GM12878 (cell line): ENCODE data around the gene PLPP1. TPM values are rescaled to one million over a fixed set of nuclear protein-coding genes. Genes with fewer than 3 reads are reported as not detected.
"Not testable (repeated sequence)": the region's sequence is repeated elsewhere in the genome, so short reads cannot be mapped to it uniquely, and the experiment has no call there.

Experiments used
- ATAC-seq: fragments of 200-7000 bp; cut with Tn5 transposase; 3 replicates; pipeline ENCODE4 v1.9.1; 2020; ENCODE audit warnings: mild to moderate bottlenecking, moderate library complexity
- BruUV-seq: library from RNA; stranded (reverse); fragments of 400-500 nt; replicated peaks from 2 replicates; lab custom pipeline; 2021; lab: Mats Ljungman, UMichigan
- CTCF ChIA-PET: fragments of 300-600 bp; sonication (Branson Sonifier 250); formaldehyde crosslinking; extraction: SDS; loops from one replicate; lab custom pipeline; 2021; ENCODE audit warnings: inconsistent platforms; lab: Yijun Ruan, JAX
- POLR2A ChIA-PET: fragments of 350-600 bp; formaldehyde crosslinking; extraction: SDS; loops from one replicate; lab custom pipeline; 2021; ENCODE audit warnings: inconsistent platforms; lab: Charles Lee
- RAD21 ChIA-PET: fragments of 300-600 bp; sonication (Branson Sonifier 250); formaldehyde crosslinking; loops from one replicate; lab custom pipeline; 2023; ENCODE audit warnings: antibody characterized with exemption; ENCODE audit not compliant: unreplicated experiment; lab: Charles Lee
- SMC1A ChIA-PET: fragments of 300-600 bp; sonication (Branson Sonifier 250); formaldehyde crosslinking; loops from one replicate; lab custom pipeline; 2023; ENCODE audit not compliant: unreplicated experiment, uncharacterized antibody; lab: Charles Lee
- DNase-seq: peaks from one replicate; pipeline ENCODE4 v3.0.0-alpha.2; 2011; ENCODE audit warnings: low read depth, low spot score
- FAIRE-seq: peaks from 3 replicates; lab custom pipeline; 2011; peaks lifted over from hg19 to GRCh38; lab: Jason Lieb, UNC
- H2AFZ ChIP-seq: 2 replicates; pipeline ENCODE4 v1.6.0; 2011; ENCODE audit warnings: low read depth, low read length, control low read depth; ENCODE audit not compliant: control insufficient read depth
- H3K27ac ChIP-seq: 2 replicates; pipeline ENCODE4 v1.5.1; 2011; ENCODE audit warnings: control low read depth; ENCODE audit not compliant: control insufficient read depth, insufficient read depth
- H3K27me3 ChIP-seq, 2 experiments: replicated peaks in 1 of 2; 2 replicates each; pipeline versions ENCODE4 v1.6.0 to v1.6.1; 2011; ENCODE audit warnings: low read length in 1 of 2; ENCODE audit not compliant: control insufficient read depth in 2 of 2, insufficient read depth in 2 of 2
- H3K36me3 ChIP-seq, 2 experiments: 2 replicates each; pipeline ENCODE4 v1.5.1; 2011; ENCODE audit warnings: low read length in 1 of 2; ENCODE audit not compliant: control insufficient read depth in 2 of 2, insufficient read depth in 2 of 2
- H3K4me1 ChIP-seq: 2 replicates; pipeline ENCODE4 v1.6.1; 2011; ENCODE audit warnings: mild to moderate bottlenecking, low read length, moderate library complexity, mixed read lengths; ENCODE audit not compliant: control insufficient read depth, insufficient read depth
- H3K4me2 ChIP-seq: 2 replicates; pipeline ENCODE4 v1.6.0; 2011; ENCODE audit warnings: control low read depth; ENCODE audit not compliant: control insufficient read depth, insufficient read depth
- H3K4me3 ChIP-seq: fragments of 200-600 bp; sonication (generic); 2 replicates; pipeline ENCODE4 v1.5.1; 2016
- H3K79me2 ChIP-seq: 2 replicates; pipeline ENCODE4 v1.6.0; 2011; ENCODE audit warnings: low read length; ENCODE audit not compliant: control insufficient read depth, insufficient read depth
- H3K9ac ChIP-seq: 2 replicates; pipeline ENCODE4 v1.8.0; 2011; ENCODE audit warnings: low read length, control low read depth, mixed read lengths; ENCODE audit not compliant: control insufficient read depth, insufficient read depth
- H3K9me3 ChIP-seq: replicated peaks from 3 replicates; pipeline ENCODE4 v1.5.1; 2011; ENCODE audit warnings: mild to moderate bottlenecking, low read length; ENCODE audit not compliant: control insufficient read depth, insufficient read depth
- H4K20me1 ChIP-seq: 2 replicates; pipeline ENCODE4 v1.6.0; 2011; ENCODE audit not compliant: control insufficient read depth, insufficient read depth
- NR2C1 ChIP-seq: fragments of 450-650 bp; IDR thresholded peaks from 2 replicates; pipeline ENCODE4 v1.6.1; 2017; ENCODE audit warnings: antibody characterized with exemption, mild to moderate bottlenecking, moderate library complexity
- WGBS: methylation state at CpG from one replicate; pipeline ENCODE4 v1.1.6; 2016; ENCODE audit warnings: low lambda C conversion rate; ENCODE audit not compliant: insufficient replicate concordance, insufficient coverage; ENCODE audit errors: missing lambda C conversion rate; 5-methylcytosine and 5-hydroxymethylcytosine counted together
- in situ Hi-C: fragments of 300-500 bp; cut with MboI; formaldehyde crosslinking; loops from 9 replicates; pipeline ENCODE4 v1.14.3; 2018; ENCODE audit warnings: mixed read lengths
- intact Hi-C: fragments of 100-400 bp; cut with micrococcal nuclease; formaldehyde crosslinking; loops from one replicate; pipeline ENCODE4 v1.14.2; 2022; ENCODE audit not compliant: unreplicated experiment
- polyA plus RNA-seq, 11 experiments: library from polyadenylated mRNA; depleted of rRNA in 4 of 11; unstranded in 6 of 11; stranded (reverse) in 5 of 11; fragments of >200 nt; fragmentation: Nextera tagmentation in 4 of 11; fragmentation: Illumina TruSeq in 1 of 11; extraction: Ambion mirVana in 4 of 11; extraction: Trizol in 1 of 11; gene quantifications; 1 replicate in 1 of 11; 2 replicates in 10 of 11; pipeline versions ENCODE4 v1.2.1 to v1.2.3, GENCODE V29; 2011 to 2016; ENCODE audit warnings: inconsistent platforms in 2 of 11, missing spikeins in 2 of 11, low read depth in 1 of 11
- total RNA-seq, 4 experiments: library from RNA; depleted of rRNA in 3 of 4; stranded (reverse); fragments of >200 nt in 3 of 4; fragmentation: Illumina TruSeq in 1 of 4; extraction: Trizol in 1 of 4; gene quantifications; 2 replicates each; pipeline versions ENCODE4 v1.2.1 to v1.2.3, GENCODE V29; 2013 to 2021

Gene PLPP1
- total and polyA plus RNA-seq, 10 of the 15 experiments (the other 5 are each of a cell fraction or from before 2014, with no cell fraction given), result 3.0 to 11.3 (median 8.1) TPM

DNA sequence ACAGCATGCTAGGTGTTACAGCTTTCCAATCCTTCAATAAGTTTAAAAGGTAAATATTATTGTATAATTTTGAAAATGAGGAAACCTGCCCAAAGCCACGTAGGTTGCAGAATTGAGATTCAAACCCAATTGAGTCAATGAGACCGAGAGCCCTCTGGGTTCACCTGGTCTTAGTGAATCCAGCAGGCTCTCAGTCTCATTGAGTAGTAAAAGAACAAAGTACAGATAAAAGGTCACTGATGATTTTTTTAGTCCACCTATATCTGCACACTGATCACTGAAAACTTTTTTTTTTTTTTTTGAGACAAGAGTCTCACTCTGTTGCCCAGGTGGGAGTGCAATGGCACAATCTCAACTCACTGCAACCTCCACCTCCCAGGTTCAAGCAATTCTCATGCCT is 27.2 kb downstream of the PLPP1 start:
- H3K27ac ChIP-seq, result no peak overlapping the region
- no peak for ATAC-seq
- WGBS, result 75% methylated on average over 2 of the region's 2 CpGs
- no peak overlapping the region for H2AFZ ChIP-seq
- no peaks in the 10 kb centered on the region for H3K79me2 ChIP-seq
- no peaks in the 10 kb centered on the region for H3K9me3 ChIP-seq
- DNase-seq, result no peak
- ChIA-PET SMC1A (interaction anchor here (0.8 to 1.4 kb wide), 4 partner anchors 9 to 56 kb away, joined by 3 to 5 read pairs (median 4); no protein-coding TSS in a partner anchor), CTCF (no interaction called here), POLR2A (interaction anchor here (0.6 kb wide), 1 partner anchor 215 kb away, joined by 3 read pairs; no protein-coding TSS in a partner anchor), RAD21 (no interaction called here)
- no peaks in the 10 kb centered on the region for H3K4me1 ChIP-seq
- in situ Hi-C loops, result no loop called here
- H3K4me2 ChIP-seq, result no peak overlapping the region
- no peak for FAIRE-seq
- intact Hi-C loops, result no loop called here
- no TSS peak for BruUV-seq
- no peaks in the 10 kb centered on the region for H3K36me3 ChIP-seq
- no peak for TF ChIP-seq NR2C1
- H3K4me3 ChIP-seq, result no peak overlapping the region
- no peak overlapping the region for H3K9ac ChIP-seq
- H3K27me3 ChIP-seq, result no peaks in the 10 kb centered on the region
- H4K20me1 ChIP-seq, result no peaks in the 10 kb centered on the region

DNA sequence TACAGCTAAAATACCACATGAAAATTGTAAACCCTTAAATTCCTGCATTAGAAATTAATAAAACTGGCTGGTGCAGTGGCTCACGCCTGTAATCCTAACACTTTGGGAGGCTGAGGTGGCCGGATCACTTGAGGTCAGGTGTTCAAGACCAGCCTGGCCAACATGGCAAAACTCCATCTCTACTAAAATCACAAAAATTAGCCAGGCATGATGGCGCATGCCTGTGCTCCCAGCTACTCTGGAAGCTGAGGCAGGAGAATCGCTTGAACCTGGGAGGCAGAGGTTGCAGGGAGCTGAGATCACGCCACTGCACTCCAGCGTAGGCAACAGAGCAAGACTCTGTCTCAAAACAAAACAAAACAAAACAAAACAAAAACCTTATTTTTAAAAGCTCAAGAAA is 29.1 kb downstream of the PLPP1 start:
- BruUV-seq, ATAC-seq, H3K27ac ChIP-seq, H3K79me2 ChIP-seq, H3K4me3 ChIP-seq, H3K9ac ChIP-seq, H3K9me3 ChIP-seq, FAIRE-seq, in situ Hi-C loops, H3K4me2 ChIP-seq, DNase-seq, H3K4me1 ChIP-seq, H3K27me3 ChIP-seq, H2AFZ ChIP-seq, intact Hi-C loops, H3K36me3 ChIP-seq, H4K20me1 ChIP-seq: not testable (repeated sequence)
- CTCF ChIA-PET, result interaction anchor here (0.6 kb wide), 1 partner anchor 16 kb away, joined by 6 read pairs; no protein-coding TSS in a partner anchor
- RAD21 ChIA-PET, result interaction anchor here (0.7 kb wide), 1 partner anchor 13 kb away, joined by 4 read pairs; no protein-coding TSS in a partner anchor
- POLR2A ChIA-PET, result interaction anchor here (0.6 kb wide), 2 partner anchors 130 to 974 kb away, joined by 4 read pairs; no protein-coding TSS in a partner anchor
- SMC1A ChIA-PET, result interaction anchor here (0.6 kb wide), 1 partner anchor 9 kb away, joined by 5 read pairs; no protein-coding TSS in a partner anchor
- 96% methylated on average over 6 of the region's 6 CpGs for WGBS

- H3K9me3 ChIP-seq, H3K9ac ChIP-seq, RAD21 ChIA-PET, POLR2A ChIA-PET, H3K27ac ChIP-seq, DNase-seq, H3K79me2 ChIP-seq, CTCF ChIA-PET, in situ Hi-C loops, SMC1A ChIA-PET, H4K20me1 ChIP-seq, H3K4me1 ChIP-seq, H3K4me3 ChIP-seq, H3K36me3 ChIP-seq, intact Hi-C loops, ATAC-seq, BruUV-seq, H3K4me2 ChIP-seq, FAIRE-seq, H2AFZ ChIP-seq, H3K27me3 ChIP-seq: not testable (repeated sequence)
- WGBS, result 95% methylated on average over 7 of the region's 7 CpGs
Observed at GRCh38 chr5:55503917-55504316, 30.8 kb downstream of the PLPP1 start.
